ENCODE results near the gene USP7.

- TF ChIP-seq CTCF (IDR thresholded peaks at IDR 0.05) (no peak), POLR2A (IDR thresholded peaks at IDR 0.05) (no peak)
Observed at GRCh38 chr16:9003763-9004162, 40.1 kb upstream of the USP7 start.

Data from Peyer's patch (tissue), 4 donors.